Lower leg skin (tissue), 3 donors: ENCODE data around the gene ZFP36.

Source experiments
- POLR2A ChIP-seq, 2 donors: fragments of 450-650 bp; IDR thresholded peaks; one replicate each; pipeline ENCODE4 v1.6.1; 2016 to 2017; ENCODE audit warnings: antibody characterized with exemption in 2 of 2, mild to moderate bottlenecking in 1 of 2, moderate library complexity in 1 of 2
- TF ChIP-seq, protein P1 (sequence below), 3 donors: fragments of 450-650 bp; IDR thresholded peaks; one replicate each; pipeline ENCODE4 v1.5.1; 2016; ENCODE audit warnings: antibody characterized with exemption in 3 of 3, mild to moderate bottlenecking in 3 of 3, moderate library complexity in 2 of 3

DNA sequence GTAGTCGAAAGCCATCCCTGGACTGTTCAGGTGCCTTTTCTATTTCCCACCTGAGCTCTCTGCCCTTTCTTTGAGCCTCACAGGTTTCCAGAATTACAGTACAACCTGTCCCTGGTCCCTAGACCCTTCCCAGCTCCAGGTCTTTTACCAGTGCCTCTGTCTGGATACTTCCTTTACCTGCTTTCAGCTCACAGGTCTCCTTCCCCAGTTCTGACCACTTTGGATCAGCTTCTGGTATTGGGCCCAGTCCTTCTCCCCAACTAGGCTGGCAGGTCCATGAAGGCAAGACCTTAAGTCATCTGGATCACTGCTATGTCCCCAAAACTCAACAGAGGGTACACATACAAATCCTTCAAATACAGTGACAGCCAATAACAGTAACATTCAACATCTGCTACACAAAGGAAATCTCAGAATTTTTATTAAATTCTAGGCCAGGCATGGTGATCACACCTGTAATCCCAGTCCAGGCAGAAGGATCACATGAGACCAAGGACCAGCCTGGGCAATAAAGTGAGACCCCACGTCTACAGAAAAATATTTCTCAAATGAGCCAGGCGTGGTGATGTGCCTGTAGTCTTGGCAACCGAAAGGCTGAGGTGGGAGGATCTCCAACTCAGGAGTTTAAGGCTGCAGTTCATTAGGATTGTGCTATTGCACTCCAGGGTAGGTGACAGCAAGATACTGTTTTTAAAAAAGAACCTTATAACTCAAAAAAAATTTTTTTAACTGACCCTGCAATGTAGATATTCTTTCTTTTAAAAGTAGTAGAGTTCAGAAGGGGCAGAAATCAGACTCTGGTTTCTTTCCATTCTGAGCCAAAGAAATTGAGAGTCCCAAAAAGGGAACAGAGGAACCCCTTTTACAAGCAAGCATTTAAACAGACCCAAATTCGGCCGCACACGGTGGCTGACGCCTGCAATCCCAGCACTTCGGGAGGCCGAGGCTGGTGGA lies 27.8 kb downstream of the ZFP36 start:
- TF ChIP-seq, protein P1, sequence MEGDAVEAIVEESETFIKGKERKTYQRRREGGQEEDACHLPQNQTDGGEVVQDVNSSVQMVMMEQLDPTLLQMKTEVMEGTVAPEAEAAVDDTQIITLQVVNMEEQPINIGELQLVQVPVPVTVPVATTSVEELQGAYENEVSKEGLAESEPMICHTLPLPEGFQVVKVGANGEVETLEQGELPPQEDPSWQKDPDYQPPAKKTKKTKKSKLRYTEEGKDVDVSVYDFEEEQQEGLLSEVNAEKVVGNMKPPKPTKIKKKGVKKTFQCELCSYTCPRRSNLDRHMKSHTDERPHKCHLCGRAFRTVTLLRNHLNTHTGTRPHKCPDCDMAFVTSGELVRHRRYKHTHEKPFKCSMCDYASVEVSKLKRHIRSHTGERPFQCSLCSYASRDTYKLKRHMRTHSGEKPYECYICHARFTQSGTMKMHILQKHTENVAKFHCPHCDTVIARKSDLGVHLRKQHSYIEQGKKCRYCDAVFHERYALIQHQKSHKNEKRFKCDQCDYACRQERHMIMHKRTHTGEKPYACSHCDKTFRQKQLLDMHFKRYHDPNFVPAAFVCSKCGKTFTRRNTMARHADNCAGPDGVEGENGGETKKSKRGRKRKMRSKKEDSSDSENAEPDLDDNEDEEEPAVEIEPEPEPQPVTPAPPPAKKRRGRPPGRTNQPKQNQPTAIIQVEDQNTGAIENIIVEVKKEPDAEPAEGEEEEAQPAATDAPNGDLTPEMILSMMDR (IDR thresholded peaks at IDR 0.05): no peak
- no peak for TF ChIP-seq POLR2A (IDR thresholded peaks at IDR 0.05)
